ENCODE data around the gene SCFD1.

Gene SCFD1

DNA sequence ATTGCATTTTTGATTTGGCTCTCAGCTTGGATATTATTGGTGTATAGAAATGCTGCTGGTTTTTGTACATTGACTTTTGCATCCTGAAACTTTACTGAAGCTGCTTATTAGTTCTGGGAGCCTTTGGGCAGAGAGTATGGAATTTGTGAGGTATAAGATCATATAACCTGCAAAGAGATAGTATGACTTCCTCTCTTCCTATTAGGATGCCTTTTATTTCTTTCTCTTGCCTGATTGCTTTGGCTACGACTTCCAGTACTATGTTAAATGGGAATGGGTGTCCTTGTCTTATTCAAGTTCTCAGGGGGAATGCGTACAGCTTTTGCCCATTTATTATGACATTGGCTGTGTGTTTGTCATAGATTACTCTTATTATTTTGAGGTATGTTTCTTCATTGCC lies 23.5 kb downstream of the SCFD1 start:
- Histone ChIP-seq H3K9ac (ENCODE audit: low read length) (no peak overlapping the region), H3K4me1 (ENCODE audit: insufficient read depth, low read length) (no peaks in the 10 kb centered on the region), H3K36me3 (ENCODE audit: insufficient read depth, low read length) (peaks cover 17% of the 10 kb centered on the region), H3K27ac (ENCODE audit: low read depth, low read length) (no peak overlapping the region), H3K9me3 (ENCODE audit: low read length) (no peaks in the 10 kb centered on the region), H3K27me3 (ENCODE audit: control insufficient read depth in 1 of 2, insufficient read depth in 2 of 2, low read length in 2 of 2) (no peaks in the 10 kb centered on the region), H3K4me3 (ENCODE audit: low read depth in 1 of 2, low read length in 2 of 2) (no peak overlapping the region)

DNA sequence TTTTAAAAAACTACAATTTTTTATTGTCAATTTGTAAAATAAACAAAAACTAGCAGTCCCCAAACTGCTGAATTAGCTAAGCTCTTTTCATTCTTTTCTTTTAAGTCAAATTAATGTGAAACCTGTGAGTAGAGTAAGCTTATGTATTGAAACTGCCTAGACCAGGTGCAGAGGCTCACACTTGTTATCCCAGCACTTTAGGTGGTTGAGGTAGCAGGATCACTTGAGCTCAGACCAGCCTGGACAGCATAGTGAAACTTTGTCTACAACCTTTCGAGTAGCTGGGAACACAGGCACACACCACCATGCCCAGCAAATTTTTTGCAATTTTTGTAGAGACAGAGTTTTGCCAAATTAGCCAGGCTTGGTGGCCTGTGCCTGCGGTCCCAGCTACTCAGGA lies 26.4 kb downstream of the SCFD1 start:
- no peak overlapping the region for H3K27ac ChIP-seq (ENCODE audit: low read depth, low read length)
- H3K36me3 ChIP-seq (ENCODE audit: insufficient read depth, low read length), result peaks cover 38% of the 10 kb centered on the region
- H3K27me3 ChIP-seq (ENCODE audit: control insufficient read depth in 1 of 2, insufficient read depth in 2 of 2, low read length in 2 of 2), result no peaks in the 10 kb centered on the region
- H3K9ac ChIP-seq (ENCODE audit: low read length), result no peak overlapping the region
- no peaks in the 10 kb centered on the region for H3K4me1 ChIP-seq (ENCODE audit: insufficient read depth, low read length)
- no peaks in the 10 kb centered on the region for H3K9me3 ChIP-seq (ENCODE audit: low read length)
- no peak overlapping the region for H3K4me3 ChIP-seq (ENCODE audit: low read depth in 1 of 2, low read length in 2 of 2)

DNA sequence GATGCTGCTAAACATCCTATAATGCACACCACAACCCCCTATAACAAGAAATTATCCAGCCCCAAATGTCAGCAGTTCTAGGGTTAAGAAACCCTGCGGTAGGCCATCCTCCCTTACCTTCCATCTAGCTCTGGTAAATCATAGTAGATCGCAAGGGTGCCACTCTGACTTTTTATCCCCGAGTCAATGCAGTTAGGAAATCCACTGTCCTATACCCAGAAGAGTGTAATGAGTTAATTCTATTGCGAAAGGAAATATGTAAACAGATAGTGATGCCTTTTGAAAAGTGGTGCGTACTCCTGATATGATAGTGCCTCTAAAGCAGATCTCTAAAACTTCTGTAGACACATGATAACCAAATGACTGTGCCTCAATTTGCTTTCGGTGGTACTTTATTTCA lies 29.8 kb downstream of the SCFD1 start:
- peaks cover 63% of the 10 kb centered on the region for H3K36me3 ChIP-seq (ENCODE audit: insufficient read depth, low read length)

DNA sequence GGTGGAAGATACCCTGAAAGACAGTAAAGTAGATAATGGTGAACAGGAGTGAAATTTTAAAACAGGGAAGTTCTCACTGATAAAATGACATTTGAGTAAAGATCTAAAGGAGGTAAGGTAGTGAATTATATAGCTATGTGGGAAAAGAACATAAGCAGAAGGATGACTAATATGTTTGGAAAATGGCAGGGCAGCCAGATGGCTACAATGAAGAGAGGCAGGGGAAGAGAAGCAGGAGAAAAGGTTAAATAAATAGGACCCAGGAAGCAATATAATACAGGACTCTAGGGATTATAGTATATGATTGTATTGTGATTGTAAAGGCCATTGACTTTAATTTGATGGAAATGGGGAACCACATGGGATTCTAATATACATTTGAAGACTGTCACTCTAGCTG lies 33.0 kb downstream of the SCFD1 start:
- Histone ChIP-seq H3K9ac (ENCODE audit: low read length) (no peak overlapping the region), H3K27me3 (ENCODE audit: control insufficient read depth in 1 of 2, insufficient read depth in 2 of 2, low read length in 2 of 2) (no peaks in the 10 kb centered on the region), H3K4me3 (ENCODE audit: low read depth in 1 of 2, low read length in 2 of 2) (no peak overlapping the region), H3K4me1 (ENCODE audit: insufficient read depth, low read length) (no peaks in the 10 kb centered on the region), H3K27ac (ENCODE audit: low read depth, low read length) (no peak overlapping the region), H3K9me3 (ENCODE audit: low read length) (no peaks in the 10 kb centered on the region), H3K36me3 (ENCODE audit: insufficient read depth, low read length) (peaks cover 57% of the 10 kb centered on the region)

More for the DNA sequence above, 29.8 kb downstream of the SCFD1 start:
- no peaks in the 10 kb centered on the region for H3K4me1 ChIP-seq (ENCODE audit: insufficient read depth, low read length)
- H3K27ac ChIP-seq (ENCODE audit: low read depth, low read length), result no peak overlapping the region
- no peak overlapping the region for H3K4me3 ChIP-seq (ENCODE audit: low read depth in 1 of 2, low read length in 2 of 2)
- no peaks in the 10 kb centered on the region for H3K27me3 ChIP-seq (ENCODE audit: control insufficient read depth in 1 of 2, insufficient read depth in 2 of 2, low read length in 2 of 2)
- H3K9me3 ChIP-seq (ENCODE audit: low read length), result no peaks in the 10 kb centered on the region
- no peak overlapping the region for H3K9ac ChIP-seq (ENCODE audit: low read length)

DNA sequence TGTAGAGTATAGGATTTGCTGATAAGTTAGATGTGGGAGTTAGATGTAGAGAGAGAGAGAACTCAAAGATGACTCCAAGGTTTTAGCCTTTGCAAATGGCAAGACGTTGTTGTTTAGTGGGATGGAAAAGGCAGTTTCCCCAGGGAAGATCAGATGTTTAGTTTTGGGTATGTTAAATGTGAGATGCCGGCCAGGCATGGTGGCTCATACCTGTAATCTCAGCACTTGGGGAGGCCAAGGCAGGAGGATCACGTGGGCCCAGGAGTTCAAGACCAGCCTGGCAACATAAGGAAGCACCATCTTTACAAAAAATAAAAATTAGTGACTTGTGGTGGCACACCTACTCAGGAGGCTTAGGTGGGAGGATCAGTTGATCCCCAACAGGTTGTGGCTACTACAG lies 33.5 kb downstream of the SCFD1 start:
- H3K4me3 ChIP-seq (ENCODE audit: low read depth in 1 of 2, low read length in 2 of 2), result no peak overlapping the region
- no peak overlapping the region for H3K27ac ChIP-seq (ENCODE audit: low read depth, low read length)
- no peak overlapping the region for H3K9ac ChIP-seq (ENCODE audit: low read length)
- no peaks in the 10 kb centered on the region for H3K9me3 ChIP-seq (ENCODE audit: low read length)
- no peaks in the 10 kb centered on the region for H3K27me3 ChIP-seq (ENCODE audit: control insufficient read depth in 1 of 2, insufficient read depth in 2 of 2, low read length in 2 of 2)
- no peaks in the 10 kb centered on the region for H3K4me1 ChIP-seq (ENCODE audit: insufficient read depth, low read length)
- peaks cover 55% of the 10 kb centered on the region for H3K36me3 ChIP-seq (ENCODE audit: insufficient read depth, low read length)

DNA sequence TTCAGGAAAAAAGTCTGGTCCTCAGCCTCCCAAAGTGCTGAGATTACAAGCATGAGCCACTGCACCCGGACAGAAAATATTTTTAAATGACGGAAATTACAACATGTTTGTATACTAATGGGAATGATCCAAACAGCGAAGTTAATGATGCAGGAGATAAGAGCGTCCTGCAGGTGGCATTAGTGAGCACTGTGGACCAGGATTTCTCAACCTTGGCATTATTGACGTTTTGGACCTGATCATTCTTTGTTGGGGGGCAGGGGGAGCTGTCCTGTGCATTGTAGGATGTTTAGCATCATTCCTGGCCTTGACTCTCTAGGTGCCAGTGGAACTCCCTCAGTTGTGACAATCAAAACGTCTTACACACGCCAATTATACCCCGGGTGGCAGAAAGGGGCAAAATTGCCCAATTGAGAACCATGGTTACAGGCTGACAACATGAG lies 34.1 kb downstream of the SCFD1 start:
- no peaks in the 10 kb centered on the region for H3K4me1 ChIP-seq (ENCODE audit: insufficient read depth, low read length)
- H3K4me3 ChIP-seq (ENCODE audit: low read depth in 1 of 2, low read length in 2 of 2), result no peak overlapping the region
- H3K27ac ChIP-seq (ENCODE audit: low read depth, low read length), result no peak overlapping the region
- peaks cover 57% of the 10 kb centered on the region for H3K36me3 ChIP-seq (ENCODE audit: insufficient read depth, low read length)
- no peaks in the 10 kb centered on the region for H3K9me3 ChIP-seq (ENCODE audit: low read length)
- H3K27me3 ChIP-seq (ENCODE audit: control insufficient read depth in 1 of 2, insufficient read depth in 2 of 2, low read length in 2 of 2), result no peaks in the 10 kb centered on the region
- H3K9ac ChIP-seq (ENCODE audit: low read length), result no peak overlapping the region

DNA sequence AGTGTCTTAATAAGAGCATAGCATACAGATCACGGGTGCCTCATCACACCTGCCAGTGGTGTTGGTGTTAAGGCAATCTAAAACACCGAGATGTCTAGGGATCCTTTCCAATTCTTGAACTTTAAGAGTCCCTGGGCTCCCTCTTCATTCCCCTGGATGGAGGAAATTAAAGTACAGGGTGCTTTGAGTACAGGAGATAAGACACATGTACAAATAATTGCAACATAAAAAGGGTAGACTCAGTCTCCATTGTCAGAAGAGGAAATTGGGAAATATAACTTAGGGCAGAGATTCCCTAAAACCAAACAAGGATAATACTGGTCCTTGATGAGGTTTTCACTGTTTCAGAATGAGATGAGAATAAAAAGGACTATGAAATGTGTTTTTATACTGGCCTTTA lies 34.9 kb downstream of the SCFD1 start:
- no peaks in the 10 kb centered on the region for H3K4me1 ChIP-seq (ENCODE audit: insufficient read depth, low read length)

DNA sequence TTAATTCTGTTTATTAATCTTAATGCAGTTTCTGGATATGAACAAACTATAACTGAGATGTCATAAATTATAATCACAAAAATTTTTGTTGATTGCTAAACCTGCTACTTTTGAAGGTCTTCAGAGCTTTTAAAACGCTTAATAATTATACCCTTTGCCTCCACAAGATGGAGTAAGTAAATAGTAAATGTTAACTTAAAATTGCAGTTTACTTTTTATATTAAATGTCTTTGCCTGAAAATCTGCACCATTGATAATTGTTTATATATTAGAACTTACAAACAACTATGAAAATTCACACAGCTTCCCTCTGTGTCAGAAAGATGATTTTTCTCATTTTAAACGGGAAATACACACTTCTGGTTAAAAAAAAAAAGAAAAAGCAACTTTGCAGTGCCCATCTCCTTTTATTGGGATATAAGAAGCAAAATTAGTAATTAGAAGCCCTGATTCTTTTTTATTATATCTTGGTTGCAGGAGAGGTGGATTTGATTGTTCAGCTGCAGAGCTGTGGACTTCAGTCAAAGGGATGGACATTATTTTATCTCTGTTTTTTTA lies 35.6 kb downstream of the SCFD1 start:
- H3K27ac ChIP-seq (ENCODE audit: low read depth, low read length), result no peak overlapping the region
- no peaks in the 10 kb centered on the region for H3K4me1 ChIP-seq (ENCODE audit: insufficient read depth, low read length)
- H3K4me3 ChIP-seq (ENCODE audit: low read depth in 1 of 2, low read length in 2 of 2), result no peak overlapping the region
- H3K36me3 ChIP-seq (ENCODE audit: insufficient read depth, low read length), result peaks cover 47% of the 10 kb centered on the region
- no peak overlapping the region for H3K9ac ChIP-seq (ENCODE audit: low read length)
- no peaks in the 10 kb centered on the region for H3K9me3 ChIP-seq (ENCODE audit: low read length)
- H3K27me3 ChIP-seq (ENCODE audit: control insufficient read depth in 1 of 2, insufficient read depth in 2 of 2, low read length in 2 of 2), result no peaks in the 10 kb centered on the region

More for the DNA sequence above, 34.9 kb downstream of the SCFD1 start:
- no peaks in the 10 kb centered on the region for H3K27me3 ChIP-seq (ENCODE audit: control insufficient read depth in 1 of 2, insufficient read depth in 2 of 2, low read length in 2 of 2)
- no peak overlapping the region for H3K4me3 ChIP-seq (ENCODE audit: low read depth in 1 of 2, low read length in 2 of 2)
- H3K9ac ChIP-seq (ENCODE audit: low read length), result no peak overlapping the region
- no peaks in the 10 kb centered on the region for H3K9me3 ChIP-seq (ENCODE audit: low read length)
- no peak overlapping the region for H3K27ac ChIP-seq (ENCODE audit: low read depth, low read length)
- peaks cover 49% of the 10 kb centered on the region for H3K36me3 ChIP-seq (ENCODE audit: insufficient read depth, low read length)

DNA sequence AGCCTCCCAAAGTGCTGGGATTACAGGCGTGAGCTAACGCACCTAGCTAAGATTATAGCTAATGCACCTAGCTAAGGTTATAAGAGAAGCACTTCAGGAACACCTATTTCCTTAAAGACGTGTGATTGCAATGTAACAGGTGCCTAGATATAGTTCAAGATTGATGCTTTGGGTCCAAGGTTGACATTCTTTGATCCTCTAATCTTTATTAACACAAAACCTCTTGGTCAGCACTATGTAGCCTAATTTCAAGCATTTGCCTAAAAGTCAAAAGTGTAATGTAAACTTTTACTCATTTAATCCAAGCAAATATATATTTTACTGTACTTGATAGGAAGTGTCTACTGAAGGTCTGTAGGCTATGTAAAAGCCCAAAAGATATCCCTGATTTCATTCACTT lies 36.5 kb downstream of the SCFD1 start:
- no peak overlapping the region for H3K27ac ChIP-seq (ENCODE audit: low read depth, low read length)
- no peaks in the 10 kb centered on the region for H3K4me1 ChIP-seq (ENCODE audit: insufficient read depth, low read length)
- H3K9ac ChIP-seq (ENCODE audit: low read length), result no peak overlapping the region
- H3K36me3 ChIP-seq (ENCODE audit: insufficient read depth, low read length), result peaks cover 37% of the 10 kb centered on the region
- no peak overlapping the region for H3K4me3 ChIP-seq (ENCODE audit: low read depth in 1 of 2, low read length in 2 of 2)
- H3K9me3 ChIP-seq (ENCODE audit: low read length), result no peaks in the 10 kb centered on the region
- no peaks in the 10 kb centered on the region for H3K27me3 ChIP-seq (ENCODE audit: control insufficient read depth in 1 of 2, insufficient read depth in 2 of 2, low read length in 2 of 2)

DNA sequence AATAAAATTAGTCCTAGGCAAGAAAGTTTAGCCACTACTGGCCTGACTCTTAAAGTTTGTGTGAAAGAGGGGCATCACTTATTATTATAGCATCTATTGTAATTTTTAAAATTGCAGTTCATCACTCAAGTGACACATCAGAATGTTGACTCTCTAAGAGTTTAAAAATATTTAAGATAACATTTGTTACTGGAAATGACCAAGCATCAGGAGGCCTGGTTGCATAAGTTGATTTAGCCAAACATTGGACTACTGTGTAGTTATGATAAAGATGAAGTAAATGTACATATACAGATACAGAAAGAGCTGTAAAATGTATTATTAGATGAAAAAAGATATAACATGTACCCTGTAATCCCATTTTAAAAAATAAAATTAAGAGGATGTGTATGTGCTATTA lies 47.5 kb downstream of the SCFD1 start:
- Histone ChIP-seq H3K27me3 (ENCODE audit: control insufficient read depth in 1 of 2, insufficient read depth in 2 of 2, low read length in 2 of 2) (no peaks in the 10 kb centered on the region), H3K27ac (ENCODE audit: low read depth, low read length) (no peak overlapping the region), H3K4me1 (ENCODE audit: insufficient read depth, low read length) (no peaks in the 10 kb centered on the region), H3K9ac (ENCODE audit: low read length) (no peak overlapping the region), H3K36me3 (ENCODE audit: insufficient read depth, low read length) (peaks cover 6% of the 10 kb centered on the region), H3K4me3 (ENCODE audit: low read depth in 1 of 2, low read length in 2 of 2) (no peak overlapping the region), H3K9me3 (ENCODE audit: low read length) (no peaks in the 10 kb centered on the region)

DNA sequence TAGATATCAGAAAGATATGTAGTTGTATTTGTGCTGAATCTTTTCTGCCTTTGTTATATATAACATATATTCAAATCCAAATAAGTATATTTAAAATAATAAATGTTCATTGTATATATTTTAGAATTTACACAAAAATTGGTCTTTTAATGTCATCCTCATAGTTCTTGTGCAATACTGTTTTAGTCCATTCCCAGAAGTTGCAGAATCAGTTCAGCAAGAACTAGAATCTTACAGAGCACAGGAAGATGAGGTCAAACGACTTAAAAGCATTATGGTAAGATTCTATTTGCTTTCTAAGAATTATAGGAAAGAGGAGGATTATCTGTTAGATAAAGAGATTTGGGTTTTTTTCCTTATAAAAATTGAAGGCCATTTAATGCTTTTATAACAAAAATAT lies 51.0 kb downstream of the SCFD1 start:
- Histone ChIP-seq H3K9me3 (ENCODE audit: low read length) (no peaks in the 10 kb centered on the region), H3K36me3 (ENCODE audit: insufficient read depth, low read length) (peaks cover 13% of the 10 kb centered on the region), H3K27ac (ENCODE audit: low read depth, low read length) (no peak overlapping the region), H3K4me3 (ENCODE audit: low read depth in 1 of 2, low read length in 2 of 2) (no peak overlapping the region), H3K27me3 (ENCODE audit: control insufficient read depth in 1 of 2, insufficient read depth in 2 of 2, low read length in 2 of 2) (no peaks in the 10 kb centered on the region), H3K9ac (ENCODE audit: low read length) (no peak overlapping the region), H3K4me1 (ENCODE audit: insufficient read depth, low read length) (no peaks in the 10 kb centered on the region)

DNA sequence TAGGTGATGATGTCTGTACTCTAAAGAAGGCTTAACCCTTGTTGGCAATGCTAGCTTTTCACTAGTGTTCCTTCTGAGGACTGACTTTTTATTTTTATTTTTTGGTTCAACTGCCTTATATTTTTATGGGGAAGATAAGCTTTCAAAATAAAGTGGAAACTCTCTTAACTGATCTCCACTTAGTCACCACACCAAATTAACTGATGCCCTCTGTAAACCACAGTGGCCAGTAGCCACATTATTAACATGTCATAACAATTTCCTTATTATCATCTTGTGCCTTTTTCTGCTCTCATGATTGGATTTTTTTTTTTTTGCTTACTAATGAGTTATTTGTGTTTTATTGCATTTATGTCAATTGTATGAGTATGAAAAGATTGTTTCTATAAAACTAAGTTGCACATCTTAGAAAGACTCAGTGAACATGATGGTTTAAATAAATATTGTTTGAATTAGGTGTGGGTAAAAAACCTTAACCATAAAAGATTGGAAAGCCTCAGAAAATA lies 56.9 kb downstream of the SCFD1 start:
- Histone ChIP-seq H3K36me3 (ENCODE audit: insufficient read depth, low read length) (peaks cover 10% of the 10 kb centered on the region), H3K27me3 (ENCODE audit: control insufficient read depth in 1 of 2, insufficient read depth in 2 of 2, low read length in 2 of 2) (no peaks in the 10 kb centered on the region), H3K9me3 (ENCODE audit: low read length) (no peaks in the 10 kb centered on the region), H3K4me3 (ENCODE audit: low read depth in 1 of 2, low read length in 2 of 2) (no peak overlapping the region), H3K9ac (ENCODE audit: low read length) (no peak overlapping the region), H3K4me1 (ENCODE audit: insufficient read depth, low read length) (no peaks in the 10 kb centered on the region), H3K27ac (ENCODE audit: low read depth, low read length) (no peak overlapping the region)
